ENCODE measurements around the gene COA3. TPM values are rescaled to one million over a fixed set of nuclear protein-coding genes. Genes with fewer than 3 reads are reported as not detected.

Gene COA3
- total RNA-seq, 1 experiment from 2014 or later, result 54.2 TPM

GRCh38 chr17:42784811-42785592, 13.5 kb downstream of the COA3 start:
- DNase-seq (ENCODE audit: low spot score) (no peak), ATAC-seq (no peak)
- no peaks in the 10 kb centered on the region for H3K9me3 Mint-ChIP-seq
- H3K4me3 Mint-ChIP-seq, result no peak overlapping the region
- peaks cover 68% of the 10 kb centered on the region for H3K27me3 Mint-ChIP-seq (ENCODE audit: low read depth)
- TF ChIP-seq MLX (CRISPR knock-in tag; IDR thresholded peaks at IDR 0.05) (no peak), E2F5 (CRISPR knock-in tag; IDR thresholded peaks at IDR 0.05) (no peak), ERG (CRISPR knock-in tag; IDR thresholded peaks at IDR 0.05) (no peak), ZNF281 (CRISPR knock-in tag; IDR thresholded peaks at IDR 0.05) (no peak), ZNF138 (CRISPR knock-in tag; conservative IDR thresholded peaks at IDR 0.05) (no peak), ESRRA (CRISPR knock-in tag; IDR thresholded peaks at IDR 0.05; ENCODE audit: borderline replicate concordance) (no peak), SP1 (CRISPR knock-in tag; conservative IDR thresholded peaks at IDR 0.05) (no peak)
- TF ChIP-seq, protein P1, sequence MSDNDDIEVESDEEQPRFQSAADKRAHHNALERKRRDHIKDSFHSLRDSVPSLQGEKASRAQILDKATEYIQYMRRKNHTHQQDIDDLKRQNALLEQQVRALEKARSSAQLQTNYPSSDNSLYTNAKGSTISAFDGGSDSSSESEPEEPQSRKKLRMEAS (CRISPR knock-in tag; IDR thresholded peaks at IDR 0.05), result no peak
- TF ChIP-seq, protein P2, sequence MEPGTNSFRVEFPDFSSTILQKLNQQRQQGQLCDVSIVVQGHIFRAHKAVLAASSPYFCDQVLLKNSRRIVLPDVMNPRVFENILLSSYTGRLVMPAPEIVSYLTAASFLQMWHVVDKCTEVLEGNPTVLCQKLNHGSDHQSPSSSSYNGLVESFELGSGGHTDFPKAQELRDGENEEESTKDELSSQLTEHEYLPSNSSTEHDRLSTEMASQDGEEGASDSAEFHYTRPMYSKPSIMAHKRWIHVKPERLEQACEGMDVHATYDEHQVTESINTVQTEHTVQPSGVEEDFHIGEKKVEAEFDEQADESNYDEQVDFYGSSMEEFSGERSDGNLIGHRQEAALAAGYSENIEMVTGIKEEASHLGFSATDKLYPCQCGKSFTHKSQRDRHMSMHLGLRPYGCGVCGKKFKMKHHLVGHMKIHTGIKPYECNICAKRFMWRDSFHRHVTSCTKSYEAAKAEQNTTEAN (CRISPR knock-in tag; IDR thresholded peaks at IDR 0.05), result no peak
- H3K36me3 Mint-ChIP-seq, result no peaks in the 10 kb centered on the region
- no peak overlapping the region for H3K27ac Mint-ChIP-seq
- H3K4me1 Mint-ChIP-seq, result peaks cover 13% of the 10 kb centered on the region
- ChIA-PET POLR2A (no interaction called here), CTCF (interaction anchor here (1.2 to 2.8 kb wide), 2 partner anchors 22 to 207 kb away, joined by 3 to 10 read pairs; partner anchors contain the start of gene PSMC3IP)

DNA sequence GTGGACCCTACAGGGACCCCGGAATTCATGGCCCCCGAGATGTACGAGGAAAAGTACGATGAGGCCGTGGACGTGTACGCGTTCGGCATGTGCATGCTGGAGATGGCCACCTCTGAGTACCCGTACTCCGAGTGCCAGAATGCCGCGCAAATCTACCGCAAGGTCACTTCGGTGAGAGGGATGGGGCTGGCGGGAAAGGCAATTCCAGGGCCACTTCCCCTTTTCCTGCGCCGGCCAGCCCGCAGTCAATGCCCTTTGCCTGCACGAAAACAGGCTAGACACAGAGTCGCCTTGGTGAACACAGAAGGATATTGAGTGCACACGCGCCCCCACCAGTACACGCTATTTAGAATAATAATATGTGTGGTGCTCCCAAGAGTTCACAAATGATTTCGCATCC, 14.1 kb downstream of the COA3 start:
- DNase-seq (ENCODE audit: low spot score) (no peak), ATAC-seq (no peak)
- TF ChIP-seq FOXK1 (CRISPR knock-in tag; IDR thresholded peaks at IDR 0.05) (no peak), ETV6 (CRISPR knock-in tag; IDR thresholded peaks at IDR 0.05) (no peak), ATF6 (CRISPR knock-in tag; IDR thresholded peaks at IDR 0.05) (no peak), MYBL2 (CRISPR knock-in tag; IDR thresholded peaks at IDR 0.05) (no peak), OVOL2 (CRISPR knock-in tag; IDR thresholded peaks at IDR 0.05; ENCODE audit: borderline replicate concordance) (no peak), CREB1 (CRISPR knock-in tag; IDR thresholded peaks at IDR 0.05) (no peak), IRF1 (CRISPR knock-in tag; IDR thresholded peaks at IDR 0.05) (no peak)
- TF ChIP-seq, protein P3, sequence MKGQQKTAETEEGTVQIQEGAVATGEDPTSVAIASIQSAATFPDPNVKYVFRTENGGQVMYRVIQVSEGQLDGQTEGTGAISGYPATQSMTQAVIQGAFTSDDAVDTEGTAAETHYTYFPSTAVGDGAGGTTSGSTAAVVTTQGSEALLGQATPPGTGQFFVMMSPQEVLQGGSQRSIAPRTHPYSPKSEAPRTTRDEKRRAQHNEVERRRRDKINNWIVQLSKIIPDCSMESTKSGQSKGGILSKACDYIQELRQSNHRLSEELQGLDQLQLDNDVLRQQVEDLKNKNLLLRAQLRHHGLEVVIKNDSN (CRISPR knock-in tag; IDR thresholded peaks at IDR 0.05), result no peak
- TF ChIP-seq, protein P4, sequence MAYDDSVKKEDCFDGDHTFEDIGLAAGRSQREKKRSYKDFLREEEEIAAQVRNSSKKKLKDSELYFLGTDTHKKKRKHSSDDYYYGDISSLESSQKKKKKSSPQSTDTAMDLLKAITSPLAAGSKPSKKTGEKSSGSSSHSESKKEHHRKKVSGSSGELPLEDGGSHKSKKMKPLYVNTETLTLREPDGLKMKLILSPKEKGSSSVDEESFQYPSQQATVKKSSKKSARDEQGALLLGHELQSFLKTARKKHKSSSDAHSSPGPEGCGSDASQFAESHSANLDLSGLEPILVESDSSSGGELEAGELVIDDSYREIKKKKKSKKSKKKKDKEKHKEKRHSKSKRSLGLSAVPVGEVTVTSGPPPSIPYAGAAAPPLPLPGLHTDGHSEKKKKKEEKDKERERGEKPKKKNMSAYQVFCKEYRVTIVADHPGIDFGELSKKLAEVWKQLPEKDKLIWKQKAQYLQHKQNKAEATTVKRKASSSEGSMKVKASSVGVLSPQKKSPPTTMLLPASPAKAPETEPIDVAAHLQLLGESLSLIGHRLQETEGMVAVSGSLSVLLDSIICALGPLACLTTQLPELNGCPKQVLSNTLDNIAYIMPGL (CRISPR knock-in tag; IDR thresholded peaks at IDR 0.05), result no peak
- TF ChIP-seq, protein P2 (CRISPR knock-in tag; IDR thresholded peaks at IDR 0.05), result no peak
- Mint-ChIP-seq H3K4me1 (peaks cover 18% of the 10 kb centered on the region), H3K4me3 (no peak overlapping the region), H3K27me3 (ENCODE audit: low read depth) (peaks cover 66% of the 10 kb centered on the region), H3K9me3 (no peaks in the 10 kb centered on the region), H3K27ac (no peak overlapping the region), H3K36me3 (no peaks in the 10 kb centered on the region)
- ChIA-PET CTCF (no interaction called here), POLR2A (no interaction called here)
